Right renal pelvis (tissue), 4 donors: ENCODE measurements around the gene CASP2. TPM values are rescaled to one million over a fixed set of nuclear protein-coding genes. Genes with fewer than 3 reads are reported as not detected.
"Not testable (repeated sequence)": the region's sequence is repeated elsewhere in the genome, so short reads cannot be mapped to it uniquely, and the experiment has no call there.

Experiments used
- DNase-seq, 4 donors: peaks; one replicate each; pipeline ENCODE4 v3.0.0-alpha.2; 2013; ENCODE audit warnings: low read depth in 4 of 4, low spot score in 3 of 4, missing footprints in 1 of 4
- polyA plus RNA-seq, 4 donors: library from polyadenylated mRNA; unstranded; fragments of 120-200 nt; gene quantifications; one replicate each; pipeline ENCODE4 v1.2.1, GENCODE V29; 2013; ENCODE audit not compliant: insufficient read length in 4 of 4

CASP2 gene
- polyA plus RNA-seq, 4 donors = 46.6 to 57.5 (median 48.5) TPM

- peak in 2 of 4 donors; percentile 62 to 65 for DNase-seq
Observed at GRCh38 chr7:143263266-143264195, 24.6 kb upstream of the CASP2 start, which contains the start of gene GSTK1. Gene GSTK1 (plus strand): TSS chr7:143263441. CDS start chr7:143263514, 73 bp downstream.

GRCh38 chr7:143264196-143264568, 24.0 kb upstream of the CASP2 start:
- DNase-seq = not testable (repeated sequence)

- DNase-seq = no peak
Observed at GRCh38 chr7:143265017-143265693, 23.0 kb upstream of the CASP2 start.

GRCh38 chr7:143269251-143269650, 18.9 kb upstream of the CASP2 start:
- no peak for DNase-seq

GRCh38 chr7:143271240-143271639, 16.9 kb upstream of the CASP2 start:
- DNase-seq = no peak

- DNase-seq = no peak
Observed at GRCh38 chr7:143272871-143273270, 15.3 kb upstream of the CASP2 start.

GRCh38 chr7:143279186-143280098, 8.7 kb upstream of the CASP2 start:
- DNase-seq = no peak

GRCh38 chr7:143280160-143280559, 8.0 kb upstream of the CASP2 start:
- no peak for DNase-seq

- no peak for DNase-seq
Observed at GRCh38 chr7:143280566-143280965, 7.6 kb upstream of the CASP2 start.

GRCh38 chr7:143281529-143281928, 6.6 kb upstream of the CASP2 start:
- no peak for DNase-seq

- no peak for DNase-seq
Observed at GRCh38 chr7:143282124-143282523, 6.0 kb upstream of the CASP2 start.

GRCh38 chr7:143283381-143283780, 4.8 kb upstream of the CASP2 start:
- no peak for DNase-seq

- peak in 1 of 4 donors; percentile 63 for DNase-seq
Observed at GRCh38 chr7:143284591-143285469, 3.3 kb upstream of the CASP2 start, which contains the start of gene TMEM139. Gene TMEM139 (plus strand): TSS chr7:143284958. CDS start chr7:143285958, 1,000 bp downstream.

- no peak for DNase-seq
Observed at GRCh38 chr7:143285470-143285778, 2.7 kb upstream of the CASP2 start.

- DNase-seq = no peak
Observed at GRCh38 chr7:143285806-143286521, 2.2 kb upstream of the CASP2 start.

- DNase-seq = no peak
Observed at GRCh38 chr7:143286522-143286890, 1.6 kb upstream of the CASP2 start.

GRCh38 chr7:143287339-143287934, 714 bp upstream of the CASP2 start:
- no peak for DNase-seq

- DNase-seq = no peak
Observed at GRCh38 chr7:143288836-143289235, 685 bp downstream of the CASP2 start.

GRCh38 chr7:143289421-143289820, 1.3 kb downstream of the CASP2 start:
- DNase-seq = no peak
